G401 (cell line): ENCODE data around the gene UBE2U. TPM values are rescaled to one million over a fixed set of nuclear protein-coding genes. Genes with fewer than 3 reads are reported as not detected.
A peak's percentile ranks its signal among the peaks of the same experiment; 100 is the strongest.

Experiments used
- DNase-seq: peaks from one replicate; pipeline ENCODE4 v3.0.0-alpha.2; 2015; ENCODE audit warnings: low spot score
- in situ Hi-C: cut with HindIII; loops from 2 replicates; pipeline ENCODE4 v1.10.0; 2016; ENCODE audit warnings: low sequenced_read_pairs, mixed read lengths
- total RNA-seq: library from RNA; depleted of rRNA; stranded (reverse); fragments of >200 nt; shearing (Covaris generic); gene quantifications from 2 replicates; pipeline ENCODE4 v1.2.3, GENCODE V29; 2014

Gene UBE2U
- total RNA-seq, 1 experiment from 2014 or later = not detected

DNA sequence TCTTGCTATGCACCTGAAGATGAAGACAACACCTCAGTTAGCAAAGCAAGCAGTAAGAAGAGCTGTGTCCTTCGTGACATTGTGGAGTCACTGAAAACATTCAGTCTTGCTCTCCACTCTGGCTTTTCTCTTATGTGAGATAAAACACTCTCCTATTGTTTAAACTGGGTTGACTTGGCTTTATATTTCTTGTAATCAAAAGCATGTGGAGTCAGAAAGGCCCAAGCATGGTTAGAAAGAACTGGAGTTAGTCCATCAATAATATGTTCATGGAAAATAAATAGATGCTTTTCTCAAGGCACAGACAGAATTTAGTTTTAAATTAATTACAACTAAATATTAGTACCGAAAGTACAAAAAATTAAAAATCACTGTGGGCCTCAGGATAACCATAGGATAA is 61.7 kb downstream of the UBE2U start:
- DNase-seq = no peak
- in situ Hi-C loops = no loop called here

DNA sequence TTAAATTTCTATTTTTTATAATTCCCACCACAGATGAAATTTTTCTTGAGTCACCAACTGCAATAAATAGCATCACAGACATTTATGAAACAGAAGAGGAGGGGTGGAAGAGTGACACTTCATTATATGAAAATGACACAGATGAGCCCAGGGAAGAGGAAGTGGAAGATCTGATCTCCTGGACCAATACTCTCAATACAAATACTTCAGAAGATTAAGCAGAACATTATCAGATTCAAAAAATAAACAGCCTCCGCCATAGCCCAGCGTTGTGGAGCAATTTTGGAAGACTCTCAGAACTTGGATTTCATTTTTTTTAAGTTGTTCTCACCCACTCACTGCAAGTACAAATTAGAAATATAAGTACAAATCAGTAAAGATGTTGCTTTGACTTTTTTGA is 63.6 kb downstream of the UBE2U start:
- in situ Hi-C loops = no loop called here

DNA sequence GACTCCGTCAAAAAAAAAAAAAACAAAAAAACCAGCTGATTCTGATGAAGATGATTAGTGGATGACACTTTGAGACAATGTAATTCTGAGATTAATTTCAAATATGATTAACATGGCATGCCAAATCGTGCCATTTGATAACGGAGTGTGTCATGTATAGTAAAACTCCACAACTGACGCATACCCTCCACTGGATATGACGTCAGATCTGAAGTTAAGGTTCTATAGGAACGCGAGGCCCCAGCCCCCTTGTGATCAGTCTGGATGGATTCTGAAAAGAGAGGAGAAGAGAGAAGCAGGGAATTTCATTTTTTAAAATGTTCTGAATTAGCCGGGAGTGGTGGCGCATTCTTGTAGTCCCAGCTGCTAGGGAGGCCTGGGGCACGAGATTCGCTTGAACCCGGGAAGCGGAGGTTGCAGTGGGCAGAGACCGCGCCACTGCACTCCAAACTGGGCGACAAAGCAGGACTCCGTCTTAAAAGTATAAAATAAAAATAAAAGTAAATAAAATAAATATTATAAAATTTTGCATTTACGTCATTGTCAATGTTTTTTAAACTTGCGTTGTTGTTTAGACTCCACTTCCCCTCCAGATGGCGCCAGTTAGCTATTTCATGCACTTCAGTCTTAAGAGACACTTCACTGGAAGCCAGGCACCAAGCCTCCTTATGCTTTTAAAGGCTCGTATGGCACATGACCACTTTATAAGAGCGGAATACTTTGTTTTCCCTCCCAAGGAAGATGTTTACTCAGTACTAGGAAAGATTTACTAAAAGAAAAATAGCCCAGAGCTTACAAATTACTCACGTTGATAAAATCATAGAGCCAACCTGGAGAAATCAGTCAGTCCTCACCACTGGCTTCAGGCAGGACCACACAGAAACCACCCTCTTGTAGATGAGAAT is 65.5 kb downstream of the UBE2U start:
- in situ Hi-C loops = no loop called here
- peak; percentile 76 for DNase-seq

More for the DNA sequence above, 63.6 kb downstream of the UBE2U start:
- DNase-seq = no peak

DNA sequence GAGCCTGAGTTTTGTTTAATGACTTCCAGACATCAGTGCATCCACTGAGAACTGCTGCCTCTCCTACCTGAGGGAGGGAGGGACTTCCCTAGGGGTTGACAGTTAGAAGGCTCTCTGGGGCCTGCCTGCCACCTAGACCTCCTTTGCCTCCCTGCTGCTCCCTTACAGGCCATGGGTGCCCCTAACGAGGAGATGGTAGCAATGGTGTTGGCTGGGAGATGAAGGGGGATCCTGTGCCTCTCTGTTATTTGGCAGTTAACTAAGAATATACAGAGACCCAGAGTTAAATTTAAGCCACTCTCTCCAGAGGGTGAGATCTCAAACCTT is 66.1 kb downstream of the UBE2U start:
- in situ Hi-C loops = no loop called here

DNA sequence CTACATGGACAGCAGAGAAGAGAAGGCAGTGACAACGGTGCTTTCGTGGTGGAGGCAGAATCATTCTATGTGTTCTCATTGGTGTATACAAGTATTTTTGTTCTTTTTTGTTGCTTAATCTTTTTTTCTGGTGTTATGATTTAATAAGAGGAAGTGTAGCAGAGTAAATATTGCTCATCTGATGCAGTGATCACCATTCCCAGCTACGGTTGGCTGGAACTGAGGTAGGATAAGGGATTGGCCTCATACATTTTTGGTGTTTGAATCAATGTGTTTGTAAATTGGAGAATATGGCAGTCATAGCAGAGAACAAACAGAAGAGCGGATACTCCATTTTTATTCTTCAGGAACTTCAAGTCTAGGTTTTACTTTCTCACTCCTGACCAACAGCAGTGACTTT is 76.6 kb downstream of the UBE2U start:
- in situ Hi-C loops = no loop called here

More for the DNA sequence above, 66.1 kb downstream of the UBE2U start:
- no peak for DNase-seq

DNA sequence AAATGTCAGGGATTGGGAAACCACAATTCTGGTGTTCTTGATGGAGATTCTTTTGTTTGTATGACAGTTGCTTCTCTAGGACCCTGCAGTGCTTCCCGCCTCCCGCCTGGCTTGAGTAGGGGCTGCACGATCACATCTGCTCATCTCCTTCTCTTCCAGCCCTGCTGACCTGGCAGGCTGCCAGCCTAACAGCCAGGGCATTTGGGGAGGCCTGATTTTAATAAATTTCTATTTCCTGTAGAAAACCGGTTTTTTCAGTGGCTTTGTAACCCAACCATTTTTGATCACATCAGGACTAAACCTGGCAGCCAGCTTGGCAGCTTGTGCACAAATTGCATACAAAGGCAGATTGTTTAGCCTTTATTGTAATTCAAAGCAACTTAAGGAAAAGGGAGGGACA is 78.9 kb downstream of the UBE2U start:
- in situ Hi-C loops = no loop called here
- DNase-seq = no peak

More for the DNA sequence above, 76.6 kb downstream of the UBE2U start:
- no peak for DNase-seq

DNA sequence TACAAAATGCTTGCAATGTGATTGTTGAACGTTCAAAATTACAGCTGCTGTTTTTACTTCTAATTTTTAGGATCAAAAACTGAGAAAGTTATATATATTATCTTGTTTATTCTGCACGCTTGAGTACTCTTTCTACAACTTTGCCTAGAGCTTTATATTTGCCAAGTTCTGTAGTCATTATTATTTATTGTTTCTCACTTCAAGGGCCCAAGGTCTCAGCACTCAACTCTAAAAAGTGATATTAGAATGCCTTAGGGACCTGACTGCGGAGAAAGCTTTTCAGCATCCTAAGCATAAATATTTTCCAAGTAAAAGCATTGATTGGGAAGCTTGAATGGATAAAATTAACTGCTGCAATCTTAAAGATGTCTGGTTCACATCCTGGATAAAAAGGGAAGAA is 83.6 kb downstream of the UBE2U start:
- no peak for DNase-seq
- in situ Hi-C loops = no loop called here

DNA sequence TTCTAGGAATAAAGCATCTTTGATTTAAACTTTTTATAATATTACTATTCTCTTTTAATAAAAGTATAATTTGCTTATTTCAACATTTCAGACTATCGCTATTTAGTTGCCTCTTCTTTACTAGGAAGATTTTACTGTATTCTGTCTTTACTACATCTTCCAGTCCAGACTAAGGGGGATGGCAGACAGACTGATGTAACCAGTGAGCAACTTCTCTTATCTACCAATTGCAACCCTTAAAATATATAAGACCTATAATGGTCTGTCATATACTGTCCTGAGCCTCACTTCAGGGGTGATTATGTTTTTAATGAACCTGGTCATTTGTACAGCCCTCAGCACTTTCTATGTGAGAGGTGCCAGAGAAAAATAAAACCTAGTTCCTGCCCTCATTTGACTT is 87.0 kb downstream of the UBE2U start:
- in situ Hi-C loops = no loop called here
- DNase-seq = no peak

DNA sequence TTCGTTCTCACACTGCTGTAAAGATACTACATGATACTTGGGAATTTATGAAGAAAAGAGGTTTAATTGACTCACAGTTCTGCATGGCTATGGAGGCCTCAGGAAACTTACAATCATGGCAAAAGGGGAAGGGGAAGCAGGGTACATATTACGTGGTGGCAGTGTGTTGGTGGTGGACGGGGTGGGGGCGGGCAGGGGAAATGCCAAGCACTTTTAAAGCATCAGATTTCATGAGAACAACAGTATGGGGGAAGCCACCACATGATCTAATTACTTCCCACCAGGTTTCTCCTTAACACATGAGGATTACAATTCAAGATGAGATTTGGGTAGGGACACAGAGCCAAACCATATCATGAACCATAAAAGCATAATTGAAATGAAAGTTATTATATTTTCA is 88.5 kb downstream of the UBE2U start:
- in situ Hi-C loops = no loop called here
- no peak for DNase-seq

DNA sequence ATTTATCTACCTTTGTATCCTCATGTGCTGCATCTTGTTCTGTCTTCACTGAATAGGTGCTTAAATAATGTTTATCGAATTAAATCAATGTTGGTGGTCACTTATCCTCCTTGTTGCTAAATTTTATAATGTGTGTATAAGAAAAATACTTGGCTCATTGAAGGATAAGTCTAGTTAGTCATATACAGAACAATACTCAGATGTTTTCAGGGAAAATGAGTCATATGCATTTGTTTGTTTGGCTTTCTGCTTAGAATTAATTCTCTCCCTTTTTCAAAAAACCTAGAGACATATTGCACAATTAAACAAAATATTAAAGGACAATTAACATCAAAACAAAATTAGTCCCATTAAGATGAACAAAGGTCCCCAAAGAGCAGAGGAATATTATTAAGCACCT is 89.0 kb downstream of the UBE2U start:
- in situ Hi-C loops = no loop called here
- DNase-seq = no peak

DNA sequence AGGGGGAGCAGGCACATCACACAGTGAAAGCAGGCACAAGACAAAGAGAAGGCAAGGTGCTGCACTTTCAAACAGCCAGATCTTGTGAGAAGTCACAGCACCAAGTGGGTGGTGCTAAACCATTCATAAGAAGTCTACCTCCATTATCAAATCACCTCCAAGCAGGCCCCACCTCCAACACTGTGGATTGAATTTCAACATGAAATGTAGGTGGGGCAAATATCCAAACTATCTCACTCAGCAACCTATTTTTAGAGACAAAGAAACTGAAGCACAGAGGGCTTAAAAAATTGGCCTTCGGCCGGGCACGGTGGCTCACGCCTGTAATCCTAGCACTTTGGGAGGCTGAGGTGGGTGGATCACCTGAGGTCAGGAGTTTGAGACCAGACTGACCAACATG is 90.4 kb downstream of the UBE2U start:
- no peak for DNase-seq
- in situ Hi-C loops = no loop called here

DNA sequence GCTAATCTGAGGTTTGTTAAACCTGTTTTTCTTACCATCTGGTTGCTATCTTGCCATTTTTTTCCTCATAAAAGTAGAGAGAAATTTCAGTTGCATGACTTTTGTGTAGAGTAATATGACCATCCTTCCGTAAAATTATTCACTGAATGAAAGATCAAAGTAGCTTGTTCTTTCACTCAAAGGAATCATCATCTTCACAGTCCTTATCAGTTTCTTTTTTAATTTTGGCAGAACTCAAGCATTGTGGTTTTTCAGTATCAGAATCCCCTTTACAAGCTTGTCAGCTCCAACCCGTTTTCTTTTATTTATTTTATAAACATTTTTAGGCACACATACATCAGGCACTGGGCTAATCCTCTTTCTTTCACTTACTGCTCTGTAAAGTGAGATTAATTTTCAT is 91.7 kb downstream of the UBE2U start:
- in situ Hi-C loops = no loop called here

DNA sequence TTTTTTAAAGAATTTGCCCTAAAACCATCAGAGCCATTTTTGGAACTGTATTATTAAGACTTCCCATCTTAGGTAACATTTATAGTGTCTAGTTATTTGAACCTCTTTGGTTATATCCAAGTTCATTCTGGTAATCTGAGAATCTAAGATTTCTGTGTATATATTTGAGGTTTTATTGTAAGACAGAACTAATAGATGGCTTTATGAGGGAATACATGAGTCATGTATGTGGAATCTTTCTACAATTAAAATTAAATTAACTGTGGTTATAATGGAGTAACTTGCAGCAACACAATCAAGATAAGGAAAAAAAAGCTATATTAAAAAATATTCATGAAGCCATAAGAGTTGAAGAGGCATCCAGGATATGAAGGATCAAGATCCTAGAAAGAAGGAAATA is 92.1 kb downstream of the UBE2U start:
- DNase-seq = no peak
- in situ Hi-C loops = no loop called here

More for the DNA sequence above, 91.7 kb downstream of the UBE2U start:
- DNase-seq = no peak

DNA sequence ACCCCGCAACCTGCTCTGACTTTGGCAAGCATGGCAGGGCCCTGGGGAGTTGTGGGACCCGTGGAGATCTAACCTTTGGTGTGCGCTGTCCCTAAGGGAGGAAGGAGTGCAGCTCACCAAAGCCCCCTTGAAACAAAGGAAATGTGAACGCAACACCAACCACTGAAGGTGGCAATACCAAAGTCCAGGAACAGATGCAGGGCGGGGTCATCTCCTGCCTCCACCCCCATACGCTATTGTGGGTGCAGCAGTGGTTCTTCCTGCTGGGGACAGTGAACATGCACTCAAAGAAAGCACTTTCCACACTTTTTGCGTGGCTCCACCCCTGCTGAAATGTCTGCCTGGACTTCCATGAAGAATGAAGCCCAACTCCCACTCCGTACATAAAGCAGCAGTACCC is 93.0 kb downstream of the UBE2U start:
- DNase-seq = no peak
- in situ Hi-C loops = no loop called here

DNA sequence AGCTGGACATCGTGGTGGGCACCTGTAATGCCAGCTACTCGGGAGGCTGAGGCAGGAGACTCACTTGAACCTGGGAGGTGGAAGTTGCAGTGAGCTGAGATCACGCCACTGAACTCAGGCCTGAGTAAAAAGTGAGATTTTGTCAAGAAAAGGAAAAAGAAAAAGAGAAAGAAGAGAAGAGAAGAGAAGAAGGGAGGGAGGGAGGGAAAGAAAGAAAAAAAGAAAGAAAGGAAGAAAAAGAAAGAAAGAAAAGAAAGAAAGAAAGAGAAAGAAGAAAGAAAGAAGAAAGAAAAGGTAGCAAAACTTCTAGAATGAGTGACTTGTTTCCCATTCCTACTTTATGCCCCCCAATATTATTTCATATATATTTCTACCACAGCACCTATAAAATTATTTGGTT is 98.8 kb downstream of the UBE2U start:
- no peak for DNase-seq
- in situ Hi-C loops = no loop called here

DNA sequence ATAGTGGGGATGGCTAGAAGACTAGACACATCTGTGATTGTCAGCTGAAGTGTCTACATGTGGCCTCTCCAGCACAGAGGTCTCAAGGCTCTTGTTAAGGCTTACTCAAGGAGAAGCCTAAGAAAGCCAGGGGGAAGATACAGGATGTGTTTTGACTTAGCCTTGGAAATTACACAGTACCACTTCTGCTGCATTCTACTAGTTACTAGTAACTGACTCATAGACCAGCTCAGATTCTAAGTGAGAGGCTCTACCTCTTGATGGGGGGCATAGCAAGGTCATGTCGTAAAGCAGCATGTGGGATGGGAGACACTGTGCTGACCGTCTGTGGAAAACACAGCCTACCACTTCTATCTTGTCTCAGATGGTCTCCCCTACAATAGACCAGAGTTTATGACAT is 99.5 kb downstream of the UBE2U start:
- in situ Hi-C loops = no loop called here

DNA sequence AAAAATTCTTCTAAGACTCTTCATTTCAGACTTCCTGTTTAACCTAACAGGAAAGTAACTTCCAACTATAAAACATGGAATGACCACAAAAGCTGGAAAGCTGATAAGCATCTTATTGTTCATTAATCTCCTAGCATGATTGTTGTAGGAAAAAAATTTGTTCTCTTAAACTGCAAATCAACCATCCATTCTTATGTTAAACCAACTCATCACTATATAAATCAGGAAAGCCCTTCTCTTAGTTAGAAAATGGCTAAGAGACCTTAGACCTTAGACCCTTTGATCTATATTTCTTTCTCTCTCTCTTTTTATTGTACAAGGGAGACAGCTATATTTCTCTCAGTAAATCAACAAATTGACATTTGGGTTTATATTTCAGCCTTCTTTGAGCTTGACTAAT is 101.4 kb downstream of the UBE2U start:
- DNase-seq = no peak
- in situ Hi-C loops = no loop called here

More for the DNA sequence above, 99.5 kb downstream of the UBE2U start:
- DNase-seq = no peak

DNA sequence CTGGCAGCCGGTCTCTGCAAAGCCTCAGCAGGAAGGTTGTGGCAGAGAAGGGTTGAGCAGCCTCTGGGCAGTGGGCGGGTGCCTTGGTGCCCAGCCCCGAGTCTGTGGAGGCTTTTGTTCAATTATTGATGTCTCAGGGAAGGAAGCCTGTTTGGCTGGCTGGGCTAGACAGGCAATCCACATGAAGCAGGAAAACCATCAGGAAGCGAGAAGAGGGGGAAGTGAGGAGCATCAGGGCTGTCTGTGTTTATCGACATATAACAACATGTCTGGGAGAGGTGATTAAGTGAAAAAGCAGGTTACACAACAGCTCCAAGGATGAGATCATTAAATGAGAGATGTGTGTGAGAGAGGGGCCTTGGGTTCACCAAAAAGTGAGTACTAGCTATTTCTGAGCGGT is 105.4 kb downstream of the UBE2U start:
- DNase-seq = no peak
- in situ Hi-C loops = no loop called here

DNA sequence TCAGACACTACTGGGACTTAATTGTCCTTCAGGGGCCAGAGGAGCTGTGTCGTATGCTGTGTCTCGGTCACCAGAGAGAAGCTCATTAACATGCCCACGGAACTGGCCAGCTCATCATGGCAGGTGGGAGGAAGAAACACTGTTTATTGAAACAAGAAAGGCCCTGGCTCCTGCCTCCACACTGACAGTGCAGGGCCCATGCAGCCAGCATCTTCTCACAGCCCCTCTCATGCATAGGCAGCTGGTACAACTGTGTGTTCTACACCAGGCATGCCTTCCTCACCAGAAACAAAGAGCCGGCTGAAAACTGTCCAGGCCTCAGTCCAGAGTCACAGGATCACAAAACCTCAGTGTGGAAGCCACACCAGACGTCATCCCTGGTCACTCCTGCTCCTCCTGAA is 106.0 kb downstream of the UBE2U start:
- DNase-seq = no peak
- in situ Hi-C loops = no loop called here

DNA sequence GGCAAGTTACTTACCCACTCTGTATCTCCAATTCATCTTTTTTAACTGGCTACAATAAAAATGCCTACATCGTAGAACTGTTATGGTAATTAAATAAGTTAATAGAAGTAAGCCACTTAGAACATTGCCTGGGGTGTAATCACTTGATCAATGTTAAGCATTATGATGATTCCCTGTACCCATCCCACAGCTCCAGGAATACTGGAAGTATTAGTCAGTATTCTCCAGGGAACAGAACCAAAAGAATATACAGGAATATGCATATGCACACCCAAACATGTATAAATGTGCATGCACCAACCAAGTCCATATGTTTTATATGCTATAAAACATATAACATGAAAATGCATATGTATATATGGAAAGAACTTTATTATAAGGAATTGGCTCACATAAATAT is 107.3 kb downstream of the UBE2U start:
- no peak for DNase-seq
- in situ Hi-C loops = no loop called here

DNA sequence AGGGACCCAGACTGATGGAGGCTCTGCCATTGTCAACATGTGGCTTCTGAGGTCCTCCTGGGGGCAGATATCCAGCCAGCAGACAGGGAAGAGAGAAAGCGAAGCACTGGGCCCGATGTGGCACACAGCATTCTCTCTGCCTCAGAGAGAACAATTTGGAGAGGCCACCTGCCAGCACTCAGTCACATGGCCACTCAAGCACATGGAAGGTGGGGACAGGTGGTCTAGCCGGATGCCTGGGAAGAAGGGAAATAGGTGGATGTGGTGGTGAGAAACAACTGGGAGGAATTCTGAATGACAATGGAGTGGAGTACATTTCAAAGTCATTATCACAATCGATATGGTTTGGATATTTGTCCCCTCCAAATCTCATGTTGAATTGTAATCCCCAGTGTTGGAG is 109.0 kb downstream of the UBE2U start:
- no peak for DNase-seq
- in situ Hi-C loops = no loop called here
